HEK293 (cell line): ENCODE data around the gene NCOA7.

ENCODE experiments used
- CTCF ChIA-PET: fragments of 350-600 bp; formaldehyde crosslinking; extraction: SDS; loops from one replicate; lab custom pipeline; 2021; ENCODE audit warnings: antibody characterized with exemption; lab: Yijun Ruan, JAX
- POLR2A ChIA-PET: fragments of 300-600 bp; formaldehyde crosslinking; extraction: SDS; loops from one replicate; lab custom pipeline; 2020; ENCODE audit warnings: antibody characterized with exemption, inconsistent platforms; lab: Yijun Ruan, JAX
- H3K27ac ChIP-seq: fragments of 200-500 bp; sonication (Bioruptor generic); 2 replicates; pipeline ENCODE4 v1.5.1; 2014; ENCODE audit warnings: low read depth, low read length, control low read depth, inconsistent platforms; ENCODE audit errors: extremely low read depth
- H3K36me3 ChIP-seq, 2 experiments: fragments of 200-500 bp in 1 of 2; sonication (Bioruptor generic) in 1 of 2; 1 replicate in 1 of 2; 2 replicates in 1 of 2; pipeline ENCODE4 v1.5.1; 2014 to 2017; ENCODE audit warnings: inconsistent platforms in 2 of 2, low read length in 2 of 2; ENCODE audit not compliant: control insufficient read depth in 2 of 2, insufficient read depth in 1 of 2
- H3K4me1 ChIP-seq: fragments of 200-500 bp; sonication (Bioruptor generic); 2 replicates; pipeline ENCODE4 v1.5.1; 2014; ENCODE audit warnings: mild to moderate bottlenecking, low read length, inconsistent platforms; ENCODE audit not compliant: control insufficient read depth, insufficient read depth
- H3K4me3 ChIP-seq: 2 replicates; pipeline ENCODE4 v1.5.1; 2011; ENCODE audit warnings: low read depth, mild to moderate bottlenecking, control low read depth, low read length, moderate library complexity
- H3K9me3 ChIP-seq: fragments of 200-500 bp; sonication (Bioruptor generic); 2 replicates; pipeline ENCODE4 v1.5.1; 2014; ENCODE audit warnings: low read depth, low read length, inconsistent platforms; ENCODE audit not compliant: control insufficient read depth, insufficient read depth
- ATF2 ChIP-seq: fragments of 450-650 bp; formaldehyde crosslinking; IDR thresholded peaks from 2 replicates; pipeline ENCODE4 v1.5.1; 2016; ENCODE audit warnings: missing biosample characterization, missing genetic modification characterization, low read depth
- MYNN ChIP-seq: fragments of 450-650 bp; formaldehyde crosslinking; IDR thresholded peaks from 2 replicates; pipeline ENCODE4 v1.5.1; 2016; ENCODE audit warnings: missing biosample characterization, missing genetic modification characterization, borderline replicate concordance
- PRDM1 ChIP-seq: fragments of 450-650 bp; formaldehyde crosslinking; IDR thresholded peaks from 2 replicates; pipeline ENCODE4; 2016; ENCODE audit warnings: missing biosample characterization, missing genetic modification characterization
- PRDM6 ChIP-seq: fragments of 450-650 bp; formaldehyde crosslinking; IDR thresholded peaks from 2 replicates; pipeline ENCODE4 v1.5.1; 2017; ENCODE audit warnings: missing biosample characterization, missing genetic modification characterization
- YY1 ChIP-seq: fragments of 450-650 bp; formaldehyde crosslinking; IDR thresholded peaks from 2 replicates; pipeline ENCODE4 v1.5.1; 2018; ENCODE audit warnings: missing biosample characterization, missing genetic modification characterization
- ZBTB21 ChIP-seq: fragments of 450-650 bp; formaldehyde crosslinking; IDR thresholded peaks from 2 replicates; pipeline ENCODE4 v1.5.1; 2017; ENCODE audit warnings: missing biosample characterization, missing genetic modification characterization
- ZBTB49 ChIP-seq: fragments of 450-650 bp; formaldehyde crosslinking; IDR thresholded peaks from 2 replicates; pipeline ENCODE4 v1.5.1; 2016; ENCODE audit warnings: missing biosample characterization, missing genetic modification characterization, low read depth
- ZNF280D ChIP-seq: fragments of 450-650 bp; formaldehyde crosslinking; IDR thresholded peaks from 2 replicates; pipeline ENCODE4 v1.5.1; 2016; ENCODE audit warnings: missing biosample characterization, missing genetic modification characterization
- ZNF366 ChIP-seq: fragments of 450-650 bp; formaldehyde crosslinking; conservative IDR thresholded peaks from 2 replicates; pipeline ENCODE4 v1.5.1; 2016; ENCODE audit warnings: missing biosample characterization, missing genetic modification characterization
- ZNF391 ChIP-seq: fragments of 450-650 bp; formaldehyde crosslinking; IDR thresholded peaks from 2 replicates; pipeline ENCODE4 v1.5.1; 2016; ENCODE audit warnings: low read depth, missing biosample characterization, missing genetic modification characterization, borderline replicate concordance
- ZNF473 ChIP-seq: fragments of 450-650 bp; formaldehyde crosslinking; IDR thresholded peaks from 2 replicates; pipeline ENCODE4 v1.5.1; 2017; ENCODE audit warnings: missing biosample characterization, missing genetic modification characterization
- ZNF513 ChIP-seq: fragments of 450-650 bp; IDR thresholded peaks from 2 replicates; pipeline ENCODE4 v1.5.1; 2018; ENCODE audit warnings: missing biosample characterization, missing genetic modification characterization
- ZNF544 ChIP-seq: fragments of 450-650 bp; formaldehyde crosslinking; IDR thresholded peaks from 2 replicates; pipeline ENCODE4 v1.5.0; 2017; ENCODE audit warnings: missing biosample characterization, missing genetic modification characterization
- ZNF629 ChIP-seq: fragments of 450-650 bp; formaldehyde crosslinking; IDR thresholded peaks from 2 replicates; pipeline ENCODE4 v1.5.1; 2017; ENCODE audit warnings: missing biosample characterization, missing genetic modification characterization
- ZSCAN30 ChIP-seq: fragments of 450-650 bp; IDR thresholded peaks from 2 replicates; pipeline ENCODE4 v1.5.1; 2018; ENCODE audit warnings: missing biosample characterization, mild to moderate bottlenecking, missing genetic modification characterization, moderate library complexity
- TF ChIP-seq, protein P1 (sequence below): fragments of 450-650 bp; formaldehyde crosslinking; IDR thresholded peaks from 2 replicates; pipeline ENCODE4 v1.5.1; 2016; ENCODE audit warnings: missing biosample characterization, missing genetic modification characterization, borderline replicate concordance

Gene NCOA7

DNA sequence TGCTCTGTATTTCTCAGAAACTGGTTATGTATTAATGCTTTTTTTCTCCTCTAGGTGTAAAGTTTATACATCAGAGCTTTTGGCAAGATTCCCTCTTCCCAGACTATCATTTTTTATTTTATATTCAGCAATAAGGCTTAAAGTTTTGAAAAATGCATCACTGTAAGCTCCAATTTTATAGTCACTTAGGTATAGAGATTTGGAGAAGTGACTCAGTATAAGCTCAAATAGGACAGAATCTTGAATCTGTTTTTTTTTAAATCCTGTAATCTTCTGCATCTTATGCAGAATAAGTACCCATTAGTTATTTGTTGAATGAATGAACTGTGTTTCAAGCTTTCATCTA, 1.0 kb downstream of the NCOA7 start:
- Histone ChIP-seq H3K9me3 (no peaks in the 10 kb centered on the region), H3K4me1 (peaks cover 31% of the 10 kb centered on the region), H3K4me3 (peak overlapping the region; percentile 70), H3K36me3 (no peaks in the 10 kb centered on the region), H3K27ac (no peak overlapping the region)
- ChIA-PET CTCF (interaction anchor here (0.6 to 3.6 kb wide), 36 partner anchors 10 to 720 kb away, joined by 3 to 29 read pairs (median 5); partner anchors contain the start of gene HINT3), POLR2A (interaction anchor here (0.8 to 3.6 kb wide), 9 partner anchors 10 to 195 kb away, joined by 3 to 66 read pairs (median 11); partner anchors contain the start of genes HINT3 and TRMT11)
- TF ChIP-seq ZSCAN30 (tag by site-specific recombination) (no peak), ZNF366 (0 out of 2 replicates have a peak, but pooled peaks have one; percentile 6)

- Histone ChIP-seq H3K4me3 (no peak overlapping the region; the same call in 1 of the 2 replicates), H3K27ac (no peak overlapping the region), H3K36me3 (no peaks in the 10 kb centered on the region), H3K4me1 (peaks cover 34% of the 10 kb centered on the region), H3K9me3 (no peaks in the 10 kb centered on the region)
- POLR2A ChIA-PET: interaction anchor here (1.5 to 3.6 kb wide), 5 partner anchors 9 to 165 kb away, joined by 3 to 66 read pairs (median 17); partner anchors contain the start of gene HINT3
- CTCF ChIA-PET: interaction anchor here (0.6 to 3.6 kb wide), 32 partner anchors 9 to 720 kb away, joined by 3 to 29 read pairs (median 5); partner anchors contain the start of gene HINT3
- TF ChIP-seq ZNF391 (tag by site-specific recombination) (no peak), ZNF629 (tag by site-specific recombination) (peak; percentile 76), ZBTB49 (tag by site-specific recombination) (no peak), ZBTB21 (tag by site-specific recombination) (peak; percentile 35; the same call in 1 of the 2 replicates), PRDM1 (peak; percentile 41; the same call in 1 of the 2 replicates), PRDM6 (tag by site-specific recombination) (peak; percentile 80; the same call in 1 of the 2 replicates), MYNN (peak; percentile 67; the same call in 1 of the 2 replicates), ZNF280D (tag by site-specific recombination) (no peak), ATF2 (tag by site-specific recombination) (peak; percentile 34; the same call in 1 of the 2 replicates)
Observed at GRCh38 chr6:125792172-125792571, 1.4 kb downstream of the NCOA7 start.

DNA sequence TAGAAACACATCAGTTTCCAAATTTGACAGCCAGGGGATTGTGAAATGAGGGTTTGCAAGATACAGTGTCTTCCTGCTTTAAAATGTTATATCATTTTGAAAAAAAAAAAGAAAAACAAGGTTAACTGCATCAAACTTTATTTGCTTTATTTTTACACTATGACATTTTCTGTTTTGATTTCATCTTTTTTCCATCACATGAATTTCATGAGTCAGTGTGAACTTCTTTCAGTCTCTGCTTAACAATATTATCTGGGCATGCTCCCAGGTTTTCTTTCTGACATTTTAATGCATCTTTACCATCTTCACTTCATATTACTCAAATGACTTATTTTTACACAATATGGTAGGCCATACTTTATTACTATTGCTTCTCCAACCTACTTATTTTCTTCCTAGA, 1.9 kb downstream of the NCOA7 start:
- H3K4me3 ChIP-seq: no peak overlapping the region
- H3K36me3 ChIP-seq: no peaks in the 10 kb centered on the region
- CTCF ChIA-PET: interaction anchor here (1.0 to 3.1 kb wide), 8 partner anchors 26 to 188 kb away, joined by 3 to 29 read pairs (median 6); partner anchors contain the start of gene HINT3
- POLR2A ChIA-PET: interaction anchor here (1.5 kb wide), 1 partner anchor 19 kb away, joined by 3 read pairs; no protein-coding TSS in a partner anchor
- H3K27ac ChIP-seq: no peak overlapping the region
- H3K4me1 ChIP-seq: peaks cover 39% of the 10 kb centered on the region
- H3K9me3 ChIP-seq: no peaks in the 10 kb centered on the region
- TF ChIP-seq ZNF544 (tag by site-specific recombination) (no peak), YY1 (tag by site-specific recombination) (no peak), ZNF513 (tag by site-specific recombination) (no peak), ZNF473 (tag by site-specific recombination) (no peak)
- TF ChIP-seq, protein P1, sequence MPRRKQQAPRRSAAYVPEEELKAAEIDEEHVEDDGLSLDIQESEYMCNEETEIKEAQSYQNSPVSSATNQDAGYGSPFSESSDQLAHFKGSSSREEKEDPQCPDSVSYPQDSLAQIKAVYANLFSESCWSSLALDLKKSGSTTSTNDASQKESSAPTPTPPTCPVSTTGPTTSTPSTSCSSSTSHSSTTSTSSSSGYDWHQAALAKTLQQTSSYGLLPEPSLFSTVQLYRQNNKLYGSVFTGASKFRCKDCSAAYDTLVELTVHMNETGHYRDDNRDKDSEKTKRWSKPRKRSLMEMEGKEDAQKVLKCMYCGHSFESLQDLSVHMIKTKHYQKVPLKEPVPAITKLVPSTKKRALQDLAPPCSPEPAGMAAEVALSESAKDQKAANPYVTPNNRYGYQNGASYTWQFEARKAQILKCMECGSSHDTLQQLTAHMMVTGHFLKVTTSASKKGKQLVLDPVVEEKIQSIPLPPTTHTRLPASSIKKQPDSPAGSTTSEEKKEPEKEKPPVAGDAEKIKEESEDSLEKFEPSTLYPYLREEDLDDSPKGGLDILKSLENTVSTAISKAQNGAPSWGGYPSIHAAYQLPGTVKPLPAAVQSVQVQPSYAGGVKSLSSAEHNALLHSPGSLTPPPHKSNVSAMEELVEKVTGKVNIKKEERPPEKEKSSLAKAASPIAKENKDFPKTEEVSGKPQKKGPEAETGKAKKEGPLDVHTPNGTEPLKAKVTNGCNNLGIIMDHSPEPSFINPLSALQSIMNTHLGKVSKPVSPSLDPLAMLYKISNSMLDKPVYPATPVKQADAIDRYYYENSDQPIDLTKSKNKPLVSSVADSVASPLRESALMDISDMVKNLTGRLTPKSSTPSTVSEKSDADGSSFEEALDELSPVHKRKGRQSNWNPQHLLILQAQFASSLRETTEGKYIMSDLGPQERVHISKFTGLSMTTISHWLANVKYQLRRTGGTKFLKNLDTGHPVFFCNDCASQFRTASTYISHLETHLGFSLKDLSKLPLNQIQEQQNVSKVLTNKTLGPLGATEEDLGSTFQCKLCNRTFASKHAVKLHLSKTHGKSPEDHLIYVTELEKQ (tag by site-specific recombination): no peak
